Uterus (tissue), 4 donors: ENCODE results near the gene LPP. TPM values are rescaled to one million over a fixed set of nuclear protein-coding genes. Genes with fewer than 3 reads are reported as not detected.
A peak's percentile ranks its signal among the peaks of the same experiment; 100 is the strongest.

ENCODE experiments used
- DNase-seq, 2 donors: peaks; one replicate each; pipeline ENCODE4 v3.0.0-alpha.2; 2019 to 2020
- H3K27ac ChIP-seq, 2 donors: fragments of 200-600 bp; sonication (generic); 1 replicate in 1 of 2; 2 replicates in 1 of 2; pipeline ENCODE4 v1.5.1; 2016 to 2018
- H3K27me3 ChIP-seq, 2 donors: fragments of 200-600 bp; sonication (generic); one replicate each; pipeline ENCODE4 v1.5.1; 2018 to 2019; ENCODE audit warnings: control low read depth in 1 of 2
- H3K36me3 ChIP-seq, 2 donors: fragments of 200-600 bp; sonication (generic); one replicate each; pipeline ENCODE4 v1.5.1; 2019; ENCODE audit warnings: control low read depth in 1 of 2
- H3K4me1 ChIP-seq, 2 donors: fragments of 200-600 bp; sonication (generic); one replicate each; pipeline ENCODE4 v1.5.1; 2018 to 2019; ENCODE audit warnings: control low read depth in 1 of 2
- H3K4me3 ChIP-seq, 2 donors: fragments of 200-600 bp; sonication (generic); 1 replicate in 1 of 2; 2 replicates in 1 of 2; pipeline ENCODE4 v1.5.1; 2018 to 2019; ENCODE audit warnings: mild to moderate bottlenecking in 1 of 2
- H3K9me3 ChIP-seq, 2 donors: fragments of 200-600 bp; sonication (generic); one replicate each; pipeline ENCODE4 v1.5.1; 2019; ENCODE audit warnings: control low read depth in 1 of 2
- CTCF ChIP-seq, 4 experiments: fragments of 200-600 bp in 2 of 4; fragments of 450-650 bp in 2 of 4; sonication (generic) in 2 of 4; IDR thresholded peaks; one replicate each; pipeline ENCODE4 v1.5.1; 2016 to 2019; ENCODE audit warnings: antibody characterized with exemption in 4 of 4, mild to moderate bottlenecking in 2 of 4, moderate library complexity in 1 of 4
- POLR2A ChIP-seq, 2 donors: fragments of 450-650 bp; IDR thresholded peaks; one replicate each; pipeline ENCODE4 v1.6.1; 2016; ENCODE audit warnings: antibody characterized with exemption in 2 of 2, mild to moderate bottlenecking in 1 of 2, moderate library complexity in 1 of 2
- intact Hi-C: fragments of 100-400 bp; cut with DNase I; formaldehyde crosslinking; loops from one replicate; pipeline ENCODE4 v1.15.1; 2023; ENCODE audit warnings: low total_unique reads
- total RNA-seq, 4 donors: library from RNA; depleted of rRNA in 3 of 4; stranded (reverse); fragments of >200 nt in 3 of 4; gene quantifications; one replicate each; pipeline versions ENCODE4 v1.1.0 to v1.2.4, GENCODE V29; 2014 to 2023
- donor health status: DM: yes; HTN: yes; CAD: no.

The LPP gene
- total RNA-seq, 4 donors from 2014 or later = 180 to 1,374 (median 712) TPM

DNA sequence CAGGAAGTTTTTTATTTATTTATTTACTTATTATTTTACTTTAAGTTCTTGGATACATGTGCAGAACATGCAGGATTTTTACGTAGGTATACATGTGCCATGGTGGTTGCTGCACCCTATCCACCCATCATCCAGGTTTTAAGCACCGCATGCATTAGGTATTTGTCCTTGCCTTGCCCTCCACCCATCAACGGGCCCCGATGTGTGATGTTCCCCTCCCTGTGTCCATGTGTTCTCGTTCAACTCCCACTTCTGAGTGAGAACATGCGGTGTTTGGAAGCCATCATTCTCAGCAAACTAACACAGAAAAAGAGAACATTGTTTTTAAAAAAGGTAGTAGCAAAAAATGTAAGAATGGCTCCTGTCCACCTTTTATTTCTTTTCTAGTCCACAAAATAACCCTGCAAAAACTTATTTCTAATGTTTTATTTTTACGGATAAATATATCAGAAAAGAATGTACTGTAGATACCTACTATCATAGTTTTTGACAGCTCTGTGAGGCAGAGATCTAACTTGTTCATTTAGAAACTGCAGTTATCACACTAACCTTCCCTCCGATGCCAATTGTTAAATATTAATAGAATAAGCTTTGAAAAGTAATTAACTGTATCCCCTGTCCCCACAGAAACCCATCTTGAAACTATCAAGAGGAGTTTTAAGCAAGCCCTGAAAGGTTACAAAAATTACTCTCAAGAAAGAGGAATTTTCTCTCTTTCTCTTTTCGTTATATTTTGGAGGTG lies 189.2 kb downstream of the LPP start:
- intact Hi-C loops = no loop called here
- no peak overlapping the region for H3K4me3 ChIP-seq
- H3K27ac ChIP-seq = peak overlapping the region in 1 of 2 donors; percentile 41
- H3K9me3 ChIP-seq = no peaks in the 10 kb centered on the region
- H3K36me3 ChIP-seq = no peaks in the 10 kb centered on the region
- H3K27me3 ChIP-seq = no peaks in the 10 kb centered on the region
- TF ChIP-seq POLR2A (IDR thresholded peaks at IDR 0.05) = no peak
- TF ChIP-seq CTCF (IDR thresholded peaks at IDR 0.05) = no peak
- H3K4me1 ChIP-seq = peaks cover 0 to 3% of the 10 kb centered on the region in 2 donors
- DNase-seq = no peak

- Histone ChIP-seq H3K27ac (peak overlapping the region; percentile 41 to 59), H3K36me3 (no peaks in the 10 kb centered on the region), H3K9me3 (no peaks in the 10 kb centered on the region), H3K4me1 (peaks cover 0 to 6% of the 10 kb centered on the region in 2 donors), H3K4me3 (no peak overlapping the region), H3K27me3 (no peaks in the 10 kb centered on the region)
- intact Hi-C loops = no loop called here
- DNase-seq = no peak
- TF ChIP-seq CTCF (IDR thresholded peaks at IDR 0.05) (no peak), POLR2A (IDR thresholded peaks at IDR 0.05) (no peak)
Observed at GRCh38 chr3:188343894-188344293, 189.9 kb downstream of the LPP start.

DNA sequence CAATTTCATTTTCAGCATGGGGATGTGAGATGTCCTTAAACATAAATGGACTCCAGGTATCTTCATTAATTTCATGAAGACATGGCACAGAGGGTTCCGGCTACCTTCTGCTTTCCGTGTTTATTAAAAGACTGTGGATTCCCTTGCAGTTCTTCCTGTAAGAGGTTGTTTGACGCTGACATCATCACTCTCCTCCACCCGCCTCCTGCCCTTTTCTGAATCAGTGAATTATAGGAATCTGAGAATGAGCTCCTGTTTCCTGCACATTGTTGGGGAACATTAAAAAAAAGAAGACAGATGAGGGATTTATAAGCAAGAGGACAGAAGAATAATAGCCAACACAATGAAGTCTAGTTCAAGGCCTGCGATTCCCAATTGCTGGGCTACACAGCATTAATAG lies 191.3 kb downstream of the LPP start:
- no peak for DNase-seq
- no peaks in the 10 kb centered on the region for H3K36me3 ChIP-seq
- TF ChIP-seq POLR2A (IDR thresholded peaks at IDR 0.05) (no peak), CTCF (IDR thresholded peaks at IDR 0.05) (no peak)
- intact Hi-C loops = no loop called here
- H3K9me3 ChIP-seq = no peaks in the 10 kb centered on the region
- H3K27me3 ChIP-seq = no peaks in the 10 kb centered on the region
- H3K27ac ChIP-seq = peak overlapping the region; percentile 41 to 59
- H3K4me1 ChIP-seq = peaks cover 0 to 9% of the 10 kb centered on the region in 2 donors
- no peak overlapping the region for H3K4me3 ChIP-seq

DNA sequence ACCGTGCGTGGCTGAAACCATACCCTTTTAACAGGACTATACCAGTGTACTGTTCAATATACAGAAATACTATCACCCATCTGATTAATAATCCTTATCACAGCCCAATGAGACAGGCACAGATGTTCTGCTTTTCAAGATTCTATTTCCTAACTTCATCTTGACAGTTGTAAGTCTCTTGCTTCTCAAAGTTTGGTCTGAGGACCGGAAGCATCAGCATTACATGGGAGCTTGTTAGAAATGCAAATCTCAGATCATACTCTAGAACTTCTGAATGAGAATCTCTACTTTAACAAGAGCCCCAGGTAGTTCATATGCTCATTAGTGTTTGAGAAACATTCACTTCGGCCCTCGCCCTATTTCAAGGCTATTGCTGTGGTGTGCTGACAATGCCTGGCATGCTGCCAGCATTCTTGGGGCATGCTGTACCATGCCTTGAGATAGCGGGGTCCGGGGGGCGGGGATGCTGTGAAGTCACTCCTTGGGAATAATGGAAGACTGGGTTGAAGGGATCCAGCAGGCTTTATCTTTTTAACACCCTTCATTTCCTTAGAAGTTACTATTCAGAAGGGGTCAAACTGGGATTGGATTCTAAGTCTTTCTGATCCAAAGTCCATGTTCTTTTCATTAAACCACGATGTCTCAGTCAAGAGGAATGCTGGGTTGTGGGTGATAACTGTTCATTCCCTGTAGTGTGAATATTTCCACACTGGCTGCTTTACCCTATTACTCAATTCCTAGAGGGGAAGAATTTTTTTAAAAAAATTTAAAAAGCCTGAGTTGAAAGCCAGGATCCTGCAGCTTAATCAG lies 194.7 kb downstream of the LPP start:
- TF ChIP-seq CTCF (IDR thresholded peaks at IDR 0.05) (no peak), POLR2A (IDR thresholded peaks at IDR 0.05) (no peak)
- DNase-seq = peak; percentile 64 to 67
- Histone ChIP-seq H3K27ac (peak overlapping the region; percentile 20 to 82), H3K4me1 (peaks cover 0 to 6% of the 10 kb centered on the region in 2 donors), H3K27me3 (no peaks in the 10 kb centered on the region), H3K9me3 (no peaks in the 10 kb centered on the region), H3K4me3 (no peak overlapping the region), H3K36me3 (no peaks in the 10 kb centered on the region)
- intact Hi-C loops = no loop called here

DNA sequence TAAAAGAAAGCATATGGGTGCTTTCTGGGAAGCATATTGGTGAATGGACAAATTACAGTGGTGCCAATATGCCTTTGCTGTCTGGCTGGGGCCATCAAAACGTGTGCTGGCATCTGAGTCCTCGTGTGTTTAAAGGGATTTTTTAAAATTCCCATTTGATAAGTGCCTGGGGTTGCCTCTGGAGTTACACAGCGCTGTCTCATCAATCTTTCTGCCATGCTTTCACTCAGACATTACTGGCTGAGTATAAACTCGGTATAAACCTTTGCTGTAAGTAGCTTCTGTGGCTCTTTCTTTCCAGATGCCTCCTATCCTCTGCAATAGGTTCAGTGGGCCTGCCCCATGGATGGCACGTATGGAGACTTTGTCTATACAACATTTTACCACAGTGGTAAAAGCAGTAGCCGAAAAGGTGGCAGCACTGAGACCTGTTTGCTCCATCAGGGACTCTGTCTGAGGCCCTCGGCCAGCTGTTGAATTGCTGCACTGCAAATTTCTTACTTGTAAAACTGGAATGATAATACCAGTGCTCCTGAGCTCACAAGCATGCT lies 195.5 kb downstream of the LPP start:
- DNase-seq = no peak
- intact Hi-C loops = no loop called here
- no peaks in the 10 kb centered on the region for H3K36me3 ChIP-seq
- H3K27ac ChIP-seq = peak overlapping the region; percentile 25 to 54
- no peaks in the 10 kb centered on the region for H3K9me3 ChIP-seq
- no peak overlapping the region for H3K4me3 ChIP-seq
- H3K4me1 ChIP-seq = peaks cover 0 to 6% of the 10 kb centered on the region in 2 donors
- H3K27me3 ChIP-seq = no peaks in the 10 kb centered on the region
- TF ChIP-seq POLR2A (IDR thresholded peaks at IDR 0.05) (no peak), CTCF (IDR thresholded peaks at IDR 0.05) (no peak)
